ENCODE results near the gene FAU. TPM values are rescaled to one million over a fixed set of nuclear protein-coding genes. Genes with fewer than 3 reads are reported as not detected.

The FAU gene
- total and polyA plus RNA-seq, 10 of the 15 experiments (the other 5 are each of a cell fraction or from before 2014, with no cell fraction given): 332 to 1,347 (median 990) TPM

DNA sequence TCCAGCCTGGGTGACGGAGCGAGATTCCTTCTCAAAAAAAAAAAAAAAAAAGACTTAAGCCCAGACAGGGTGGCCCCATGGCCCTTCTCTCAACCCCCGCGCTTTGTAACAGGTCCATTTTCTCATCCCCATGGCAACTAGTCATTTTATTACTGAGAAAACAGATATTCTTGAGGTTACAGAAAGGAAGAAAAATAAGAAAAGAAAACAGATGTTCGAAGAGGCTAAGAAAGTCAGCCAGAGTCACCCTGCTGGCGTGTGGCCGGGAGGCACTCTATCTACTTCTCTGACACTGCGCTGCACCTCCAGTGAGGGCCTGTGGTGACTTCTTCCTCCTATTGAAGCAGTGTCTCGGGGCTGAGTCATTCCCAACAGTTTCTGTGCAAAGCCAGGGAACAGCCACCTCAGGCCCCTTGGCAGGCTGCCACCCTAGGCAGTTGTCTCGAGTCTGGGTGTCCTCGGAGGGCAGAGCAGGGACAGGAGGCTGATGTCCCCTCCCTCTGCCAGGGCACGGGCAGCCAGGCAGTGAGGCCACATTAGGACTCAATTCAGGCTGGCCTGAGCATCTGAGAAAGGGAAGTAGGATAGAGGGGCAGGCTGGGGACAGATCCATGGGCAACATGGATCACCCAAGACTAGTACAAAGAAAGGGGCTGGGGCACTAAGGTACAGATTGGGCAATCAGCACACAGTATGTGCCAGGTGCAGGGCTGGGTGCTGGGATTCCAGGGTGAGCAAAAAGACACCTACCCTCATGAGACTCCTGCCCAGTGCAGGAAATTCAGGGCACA lies 28.8 kb upstream of the FAU start (continued):
- TF ChIP-seq RAD21 (IDR thresholded peaks at IDR 0.05; ENCODE audit: insufficient read depth, low read depth, low read length): no peak
- no peak for TF ChIP-seq JUND (IDR thresholded peaks at IDR 0.05; ENCODE audit: low read depth, low read length)
- no peak for TF ChIP-seq CREM (IDR thresholded peaks at IDR 0.05; ENCODE audit: low read depth)
- TF ChIP-seq TARDBP (IDR thresholded peaks at IDR 0.05; ENCODE audit: borderline replicate concordance): no peak
- no peak for TF ChIP-seq CBX5 (IDR thresholded peaks at IDR 0.05; ENCODE audit: low read depth)
- TF ChIP-seq RUNX3 (IDR thresholded peaks at IDR 0.05; ENCODE audit: low read length): peak; percentile 58
- TF ChIP-seq, protein P1, sequence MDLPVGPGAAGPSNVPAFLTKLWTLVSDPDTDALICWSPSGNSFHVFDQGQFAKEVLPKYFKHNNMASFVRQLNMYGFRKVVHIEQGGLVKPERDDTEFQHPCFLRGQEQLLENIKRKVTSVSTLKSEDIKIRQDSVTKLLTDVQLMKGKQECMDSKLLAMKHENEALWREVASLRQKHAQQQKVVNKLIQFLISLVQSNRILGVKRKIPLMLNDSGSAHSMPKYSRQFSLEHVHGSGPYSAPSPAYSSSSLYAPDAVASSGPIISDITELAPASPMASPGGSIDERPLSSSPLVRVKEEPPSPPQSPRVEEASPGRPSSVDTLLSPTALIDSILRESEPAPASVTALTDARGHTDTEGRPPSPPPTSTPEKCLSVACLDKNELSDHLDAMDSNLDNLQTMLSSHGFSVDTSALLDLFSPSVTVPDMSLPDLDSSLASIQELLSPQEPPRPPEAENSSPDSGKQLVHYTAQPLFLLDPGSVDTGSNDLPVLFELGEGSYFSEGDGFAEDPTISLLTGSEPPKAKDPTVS (IDR thresholded peaks at IDR 0.05; ENCODE audit: low read depth, low read length): no peak
- TF ChIP-seq, protein P2, sequence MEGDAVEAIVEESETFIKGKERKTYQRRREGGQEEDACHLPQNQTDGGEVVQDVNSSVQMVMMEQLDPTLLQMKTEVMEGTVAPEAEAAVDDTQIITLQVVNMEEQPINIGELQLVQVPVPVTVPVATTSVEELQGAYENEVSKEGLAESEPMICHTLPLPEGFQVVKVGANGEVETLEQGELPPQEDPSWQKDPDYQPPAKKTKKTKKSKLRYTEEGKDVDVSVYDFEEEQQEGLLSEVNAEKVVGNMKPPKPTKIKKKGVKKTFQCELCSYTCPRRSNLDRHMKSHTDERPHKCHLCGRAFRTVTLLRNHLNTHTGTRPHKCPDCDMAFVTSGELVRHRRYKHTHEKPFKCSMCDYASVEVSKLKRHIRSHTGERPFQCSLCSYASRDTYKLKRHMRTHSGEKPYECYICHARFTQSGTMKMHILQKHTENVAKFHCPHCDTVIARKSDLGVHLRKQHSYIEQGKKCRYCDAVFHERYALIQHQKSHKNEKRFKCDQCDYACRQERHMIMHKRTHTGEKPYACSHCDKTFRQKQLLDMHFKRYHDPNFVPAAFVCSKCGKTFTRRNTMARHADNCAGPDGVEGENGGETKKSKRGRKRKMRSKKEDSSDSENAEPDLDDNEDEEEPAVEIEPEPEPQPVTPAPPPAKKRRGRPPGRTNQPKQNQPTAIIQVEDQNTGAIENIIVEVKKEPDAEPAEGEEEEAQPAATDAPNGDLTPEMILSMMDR (IDR thresholded peaks at IDR 0.05 in 2 of 3, conservative IDR thresholded peaks at IDR 0.05 in 1 of 3; ENCODE audit: control insufficient read depth in 2 of 3, extremely low read depth in 1 of 3, insufficient read depth in 1 of 3, low read depth in 3 of 3, low read length in 3 of 3): no peak
- TF ChIP-seq, protein P3, sequence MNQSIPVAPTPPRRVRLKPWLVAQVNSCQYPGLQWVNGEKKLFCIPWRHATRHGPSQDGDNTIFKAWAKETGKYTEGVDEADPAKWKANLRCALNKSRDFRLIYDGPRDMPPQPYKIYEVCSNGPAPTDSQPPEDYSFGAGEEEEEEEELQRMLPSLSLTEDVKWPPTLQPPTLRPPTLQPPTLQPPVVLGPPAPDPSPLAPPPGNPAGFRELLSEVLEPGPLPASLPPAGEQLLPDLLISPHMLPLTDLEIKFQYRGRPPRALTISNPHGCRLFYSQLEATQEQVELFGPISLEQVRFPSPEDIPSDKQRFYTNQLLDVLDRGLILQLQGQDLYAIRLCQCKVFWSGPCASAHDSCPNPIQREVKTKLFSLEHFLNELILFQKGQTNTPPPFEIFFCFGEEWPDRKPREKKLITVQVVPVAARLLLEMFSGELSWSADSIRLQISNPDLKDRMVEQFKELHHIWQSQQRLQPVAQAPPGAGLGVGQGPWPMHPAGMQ (IDR thresholded peaks at IDR 0.05; ENCODE audit: borderline replicate concordance): no peak
- TF ChIP-seq SUPT20H (IDR thresholded peaks at IDR 0.05; ENCODE audit: borderline replicate concordance, control insufficient read depth, low read depth, low read length): no peak
- TF ChIP-seq TBL1XR1 (IDR thresholded peaks at IDR 0.05; ENCODE audit: low read depth, low read length): no peak
- TF ChIP-seq MTA3 (IDR thresholded peaks at IDR 0.05; ENCODE audit: borderline replicate concordance, low read length): no peak
- TF ChIP-seq, protein P4, sequence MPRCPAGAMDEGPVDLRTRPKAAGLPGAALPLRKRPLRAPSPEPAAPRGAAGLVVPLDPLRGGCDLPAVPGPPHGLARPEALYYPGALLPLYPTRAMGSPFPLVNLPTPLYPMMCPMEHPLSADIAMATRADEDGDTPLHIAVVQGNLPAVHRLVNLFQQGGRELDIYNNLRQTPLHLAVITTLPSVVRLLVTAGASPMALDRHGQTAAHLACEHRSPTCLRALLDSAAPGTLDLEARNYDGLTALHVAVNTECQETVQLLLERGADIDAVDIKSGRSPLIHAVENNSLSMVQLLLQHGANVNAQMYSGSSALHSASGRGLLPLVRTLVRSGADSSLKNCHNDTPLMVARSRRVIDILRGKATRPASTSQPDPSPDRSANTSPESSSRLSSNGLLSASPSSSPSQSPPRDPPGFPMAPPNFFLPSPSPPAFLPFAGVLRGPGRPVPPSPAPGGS (IDR thresholded peaks at IDR 0.05; ENCODE audit: borderline replicate concordance, insufficient read depth, low read depth, low read length, poor library complexity, severe bottlenecking): no peak
- no peak; a peak in 1 of 4 replicates for TF ChIP-seq CEBPB (IDR thresholded peaks at IDR 0.05; ENCODE audit: borderline replicate concordance in 1 of 2, low read depth in 2 of 2, low read length in 2 of 2)
- no peak for TF ChIP-seq FOS (IDR thresholded peaks at IDR 0.05; ENCODE audit: borderline replicate concordance, extremely low read depth, insufficient read length)
- TF ChIP-seq JUNB (IDR thresholded peaks at IDR 0.05): peak; percentile 37; the same call in 1 of the 2 replicates
- TF ChIP-seq CHD1 (IDR thresholded peaks at IDR 0.05; ENCODE audit: low read depth, low read length): no peak
- TF ChIP-seq CREB1 (IDR thresholded peaks at IDR 0.05; ENCODE audit: low read depth): no peak
- no peak for TF ChIP-seq ETV6 (conservative IDR thresholded peaks at IDR 0.05 in 1 of 2, IDR thresholded peaks at IDR 0.05 in 1 of 2; ENCODE audit: borderline replicate concordance in 1 of 2, low read depth in 1 of 2)
- TF ChIP-seq, protein P5, sequence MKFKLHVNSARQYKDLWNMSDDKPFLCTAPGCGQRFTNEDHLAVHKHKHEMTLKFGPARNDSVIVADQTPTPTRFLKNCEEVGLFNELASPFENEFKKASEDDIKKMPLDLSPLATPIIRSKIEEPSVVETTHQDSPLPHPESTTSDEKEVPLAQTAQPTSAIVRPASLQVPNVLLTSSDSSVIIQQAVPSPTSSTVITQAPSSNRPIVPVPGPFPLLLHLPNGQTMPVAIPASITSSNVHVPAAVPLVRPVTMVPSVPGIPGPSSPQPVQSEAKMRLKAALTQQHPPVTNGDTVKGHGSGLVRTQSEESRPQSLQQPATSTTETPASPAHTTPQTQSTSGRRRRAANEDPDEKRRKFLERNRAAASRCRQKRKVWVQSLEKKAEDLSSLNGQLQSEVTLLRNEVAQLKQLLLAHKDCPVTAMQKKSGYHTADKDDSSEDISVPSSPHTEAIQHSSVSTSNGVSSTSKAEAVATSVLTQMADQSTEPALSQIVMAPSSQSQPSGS (IDR thresholded peaks at IDR 0.05; ENCODE audit: low read length): no peak

Data from GM12878 (cell line).